OCI-LY7 (cell line): ENCODE data around the gene ABL2. TPM values are rescaled to one million over a fixed set of nuclear protein-coding genes. Genes with fewer than 3 reads are reported as not detected.

ENCODE experiments used
- BruUV-seq: library from RNA; stranded (reverse); fragments of 400-500 nt; replicated peaks from 2 replicates; lab custom pipeline; 2021; lab: Mats Ljungman, UMichigan
- CTCF ChIA-PET: fragments of 300-600 bp; sonication (Branson Sonifier 250); formaldehyde crosslinking; loops from one replicate; lab custom pipeline; 2022; ENCODE audit warnings: antibody characterized with exemption; ENCODE audit not compliant: unreplicated experiment; lab: Charles Lee
- POLR2A ChIA-PET: fragments of 300-600 bp; sonication (Branson Sonifier 250); formaldehyde crosslinking; loops from one replicate; lab custom pipeline; 2022; ENCODE audit warnings: antibody characterized with exemption; lab: Charles Lee
- DNase-seq: peaks from one replicate; pipeline ENCODE4 v3.0.0-alpha.2; 2015; ENCODE audit warnings: low spot score
- H2AFZ ChIP-seq: fragments of 200-600 bp; sonication (generic), shearing (Covaris generic); 2 replicates; pipeline ENCODE4 v1.6.1; 2014; ENCODE audit warnings: mild to moderate bottlenecking, antibody characterized with exemption, low read length, moderate library complexity
- H3K27ac ChIP-seq: fragments of 200-600 bp; sonication (generic); 2 replicates; pipeline ENCODE4 v1.5.1; 2014; ENCODE audit warnings: mixed run types, low read depth, mild to moderate bottlenecking, moderate library complexity, low read length, inconsistent platforms; ENCODE audit not compliant: poor library complexity, severe bottlenecking
- H3K36me3 ChIP-seq: fragments of 200-600 bp; sonication (generic); 2 replicates; pipeline ENCODE4 v1.6.1; 2014; ENCODE audit warnings: mild to moderate bottlenecking, antibody characterized with exemption, low read length, moderate library complexity, mixed read lengths; ENCODE audit not compliant: insufficient read depth
- H3K4me1 ChIP-seq: fragments of 200-600 bp; sonication (generic); 2 replicates; pipeline ENCODE4 v1.5.1; 2014; ENCODE audit warnings: mild to moderate bottlenecking, low read length; ENCODE audit not compliant: insufficient read depth, poor library complexity, severe bottlenecking
- H3K4me2 ChIP-seq: fragments of 200-600 bp; sonication (generic); 2 replicates; pipeline ENCODE4 v1.6.1; 2014; ENCODE audit warnings: mild to moderate bottlenecking, low read length
- H3K4me3 ChIP-seq: fragments of 200-600 bp; sonication (generic); 2 replicates; pipeline ENCODE4 v1.5.1; 2014; ENCODE audit warnings: mild to moderate bottlenecking, low read depth, low read length; ENCODE audit not compliant: poor library complexity, severe bottlenecking
- H3K79me2 ChIP-seq: fragments of 200-600 bp; sonication (generic); 2 replicates; pipeline ENCODE4 v1.6.1; 2016; ENCODE audit warnings: low read depth, mild to moderate bottlenecking, low read length, moderate library complexity, mixed read lengths; ENCODE audit not compliant: insufficient read depth
- H3K9me2 ChIP-seq: fragments of 200-600 bp; sonication (generic); 2 replicates; pipeline ENCODE4 v1.6.1; 2016; ENCODE audit warnings: mild to moderate bottlenecking, low read length, mixed read lengths; ENCODE audit not compliant: insufficient read depth
- H3K9me3 ChIP-seq: fragments of 200-600 bp; sonication (generic); 2 replicates; pipeline ENCODE4 v1.6.1; 2014; ENCODE audit warnings: mild to moderate bottlenecking, mixed run types, low read length, mixed read lengths
- H4K20me1 ChIP-seq: fragments of 200-600 bp; sonication (generic); 2 replicates; pipeline ENCODE4 v1.6.1; 2014; ENCODE audit warnings: mild to moderate bottlenecking, antibody characterized with exemption, low read length, moderate library complexity, mixed read lengths; ENCODE audit not compliant: insufficient read depth
- EZH2phosphoT487 ChIP-seq: fragments of 200-600 bp; sonication (generic); IDR thresholded peaks from 2 replicates; pipeline ENCODE4 v1.6.1; 2018; ENCODE audit warnings: low read depth, borderline replicate concordance, mild to moderate bottlenecking, mixed run types, antibody characterized with exemption, low read length, moderate library complexity, mixed read lengths
- intact Hi-C: fragments of 100-400 bp; cut with micrococcal nuclease; formaldehyde crosslinking; loops from one replicate; pipeline ENCODE4 v1.10.0; 2022; ENCODE audit not compliant: unreplicated experiment
- total RNA-seq, 2 experiments: library from RNA; depleted of rRNA in 1 of 2; stranded (reverse); fragments of >200 nt in 1 of 2; shearing (Covaris generic) in 1 of 2; gene quantifications; 2 replicates each; pipeline ENCODE4 v1.2.3, GENCODE V29; 2014 to 2022
- TF ChIP-seq, protein P1 (sequence below): fragments of 200-600 bp; sonication (generic); conservative IDR thresholded peaks from 2 replicates; pipeline ENCODE4 v1.5.1; 2014; ENCODE audit warnings: mild to moderate bottlenecking, antibody characterized with exemption, low read length, moderate library complexity, mixed read lengths

The ABL2 gene
- total RNA-seq, 2 experiments from 2014 or later, result 7.3 to 14.9 TPM

DNA sequence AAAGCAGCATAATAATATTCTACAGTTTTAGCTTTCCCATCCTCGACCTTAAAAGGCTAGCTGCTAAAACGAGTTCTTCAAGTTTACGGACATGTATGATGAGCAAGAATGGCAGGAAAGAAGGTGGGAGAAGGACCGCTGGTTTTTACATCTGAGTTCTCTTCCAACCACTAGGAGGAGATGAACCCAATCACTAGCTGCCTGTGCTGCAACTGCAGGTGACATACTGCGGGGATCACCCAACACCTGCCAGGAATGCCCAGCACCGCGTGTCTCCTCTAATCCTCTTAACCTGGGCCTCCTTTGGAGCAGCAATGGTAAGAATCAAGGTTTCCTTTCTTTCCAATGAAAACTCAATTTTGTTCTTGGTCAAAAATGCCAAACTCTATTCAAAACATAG lies 124.1 kb downstream of the ABL2 start:
- Histone ChIP-seq H3K36me3 (peaks cover 38% of the 10 kb centered on the region; the same call in 1 of the 2 replicates), H3K9me2 (no peaks in the 10 kb centered on the region), H3K4me1 (no peaks in the 10 kb centered on the region), H3K9me3 (no peaks in the 10 kb centered on the region), H3K4me3 (no peak overlapping the region), H3K27ac (no peak overlapping the region), H2AFZ (no peak overlapping the region), H3K79me2 (no peaks in the 10 kb centered on the region), H3K4me2 (no peak overlapping the region), H4K20me1 (no peaks in the 10 kb centered on the region)
- no peak for TF ChIP-seq EZH2phosphoT487
- TF ChIP-seq, protein P1, sequence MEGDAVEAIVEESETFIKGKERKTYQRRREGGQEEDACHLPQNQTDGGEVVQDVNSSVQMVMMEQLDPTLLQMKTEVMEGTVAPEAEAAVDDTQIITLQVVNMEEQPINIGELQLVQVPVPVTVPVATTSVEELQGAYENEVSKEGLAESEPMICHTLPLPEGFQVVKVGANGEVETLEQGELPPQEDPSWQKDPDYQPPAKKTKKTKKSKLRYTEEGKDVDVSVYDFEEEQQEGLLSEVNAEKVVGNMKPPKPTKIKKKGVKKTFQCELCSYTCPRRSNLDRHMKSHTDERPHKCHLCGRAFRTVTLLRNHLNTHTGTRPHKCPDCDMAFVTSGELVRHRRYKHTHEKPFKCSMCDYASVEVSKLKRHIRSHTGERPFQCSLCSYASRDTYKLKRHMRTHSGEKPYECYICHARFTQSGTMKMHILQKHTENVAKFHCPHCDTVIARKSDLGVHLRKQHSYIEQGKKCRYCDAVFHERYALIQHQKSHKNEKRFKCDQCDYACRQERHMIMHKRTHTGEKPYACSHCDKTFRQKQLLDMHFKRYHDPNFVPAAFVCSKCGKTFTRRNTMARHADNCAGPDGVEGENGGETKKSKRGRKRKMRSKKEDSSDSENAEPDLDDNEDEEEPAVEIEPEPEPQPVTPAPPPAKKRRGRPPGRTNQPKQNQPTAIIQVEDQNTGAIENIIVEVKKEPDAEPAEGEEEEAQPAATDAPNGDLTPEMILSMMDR, result peak; percentile 73
- CTCF ChIA-PET, result interaction anchor here (1.6 kb wide), 1 partner anchor 18 kb away, joined by 3 read pairs; no protein-coding TSS in a partner anchor
- DNase-seq, result peak; percentile 40
- no TSS peak for BruUV-seq
- intact Hi-C loops, result no loop called here
- POLR2A ChIA-PET, result interaction anchor here (0.9 to 1.2 kb wide), 3 partner anchors 15 to 323 kb away, joined by 3 to 5 read pairs (median 5); no protein-coding TSS in a partner anchor

DNA sequence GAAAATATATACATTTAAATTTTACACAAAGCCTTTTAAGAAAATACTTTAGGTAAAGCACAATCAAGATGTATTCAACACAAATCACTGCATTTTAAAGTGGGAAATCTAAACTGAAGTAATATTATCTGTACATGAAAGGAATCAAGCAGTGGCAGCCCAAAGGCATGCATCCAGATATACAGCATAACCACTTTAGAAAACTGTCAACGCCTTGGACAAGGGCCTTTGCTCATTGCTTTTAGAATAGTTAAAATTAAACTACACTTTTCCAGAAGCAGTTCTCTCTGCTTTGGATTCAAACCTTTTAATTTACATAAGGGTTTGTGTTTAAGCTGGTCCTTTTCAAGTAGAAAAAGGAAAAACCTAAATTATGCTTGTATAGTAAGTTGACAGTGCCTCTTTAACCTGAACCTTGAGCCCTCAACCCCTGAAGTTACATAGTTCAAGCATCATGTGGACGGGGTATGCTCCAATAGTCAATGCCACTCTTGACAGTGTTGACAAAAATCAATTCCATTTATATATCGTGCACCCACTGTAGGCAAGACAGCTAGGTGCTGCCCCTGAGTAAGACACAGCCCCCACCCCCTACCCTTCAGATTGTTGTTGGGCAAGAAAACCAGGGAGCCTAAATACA lies 124.7 kb downstream of the ABL2 start:
- no peaks in the 10 kb centered on the region for H3K9me2 ChIP-seq
- H3K36me3 ChIP-seq, result peaks cover 31% of the 10 kb centered on the region; the same call in 1 of the 2 replicates
- no peak overlapping the region for H2AFZ ChIP-seq
- no peak overlapping the region for H3K27ac ChIP-seq
- ChIA-PET POLR2A (interaction anchor here (1.2 kb wide), 1 partner anchor 184 kb away, joined by 3 read pairs; no protein-coding TSS in a partner anchor), CTCF (no interaction called here)
- no TSS peak for BruUV-seq
- intact Hi-C loops, result no loop called here
- no peaks in the 10 kb centered on the region for H3K9me3 ChIP-seq
- no peak overlapping the region for H3K4me2 ChIP-seq
- no peak overlapping the region for H3K4me3 ChIP-seq
- no peak for TF ChIP-seq EZH2phosphoT487
- TF ChIP-seq, protein P1, result no peak
- no peaks in the 10 kb centered on the region for H3K4me1 ChIP-seq
- H3K79me2 ChIP-seq, result no peaks in the 10 kb centered on the region
- H4K20me1 ChIP-seq, result no peaks in the 10 kb centered on the region
- DNase-seq, result no peak

DNA sequence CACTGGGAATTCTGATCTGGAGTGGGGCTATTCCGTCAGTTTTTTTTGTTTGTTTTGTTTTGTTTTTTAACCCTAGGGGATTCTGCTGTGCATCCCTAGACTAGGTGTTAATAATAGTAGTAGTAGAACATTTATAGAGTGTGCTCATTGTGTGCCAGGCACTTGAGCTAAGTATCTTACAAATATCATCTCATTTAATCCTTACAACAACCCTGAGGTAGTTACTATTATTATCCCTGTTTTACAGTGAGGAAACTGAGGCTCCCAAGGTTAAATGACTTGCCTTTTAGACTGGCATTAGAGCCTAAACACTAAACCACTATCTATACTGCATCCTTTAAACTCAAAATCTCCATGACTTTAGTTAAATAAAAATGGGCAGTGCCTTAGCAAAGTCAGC lies 125.5 kb downstream of the ABL2 start:
- ChIA-PET CTCF (no interaction called here), POLR2A (no interaction called here)
- H3K9me2 ChIP-seq, result no peaks in the 10 kb centered on the region
- peaks cover 27% of the 10 kb centered on the region; the same call in 1 of the 2 replicates for H3K36me3 ChIP-seq
- H4K20me1 ChIP-seq, result no peaks in the 10 kb centered on the region
- intact Hi-C loops, result no loop called here
- no peak overlapping the region for H3K4me2 ChIP-seq
- no TSS peak for BruUV-seq
- no peak overlapping the region for H2AFZ ChIP-seq
- no peak for DNase-seq
- TF ChIP-seq, protein P1, result no peak
- no peak for TF ChIP-seq EZH2phosphoT487
- H3K4me3 ChIP-seq, result no peak overlapping the region
- no peaks in the 10 kb centered on the region for H3K79me2 ChIP-seq
- H3K9me3 ChIP-seq, result no peaks in the 10 kb centered on the region
- no peaks in the 10 kb centered on the region for H3K4me1 ChIP-seq
- no peak overlapping the region for H3K27ac ChIP-seq
